ENCODE results near the gene ICAM5.
"Not testable (repeated sequence)": the region's sequence is repeated elsewhere in the genome, so short reads cannot be mapped to it uniquely, and the experiment has no call there.

The ICAM5 gene

DNA sequence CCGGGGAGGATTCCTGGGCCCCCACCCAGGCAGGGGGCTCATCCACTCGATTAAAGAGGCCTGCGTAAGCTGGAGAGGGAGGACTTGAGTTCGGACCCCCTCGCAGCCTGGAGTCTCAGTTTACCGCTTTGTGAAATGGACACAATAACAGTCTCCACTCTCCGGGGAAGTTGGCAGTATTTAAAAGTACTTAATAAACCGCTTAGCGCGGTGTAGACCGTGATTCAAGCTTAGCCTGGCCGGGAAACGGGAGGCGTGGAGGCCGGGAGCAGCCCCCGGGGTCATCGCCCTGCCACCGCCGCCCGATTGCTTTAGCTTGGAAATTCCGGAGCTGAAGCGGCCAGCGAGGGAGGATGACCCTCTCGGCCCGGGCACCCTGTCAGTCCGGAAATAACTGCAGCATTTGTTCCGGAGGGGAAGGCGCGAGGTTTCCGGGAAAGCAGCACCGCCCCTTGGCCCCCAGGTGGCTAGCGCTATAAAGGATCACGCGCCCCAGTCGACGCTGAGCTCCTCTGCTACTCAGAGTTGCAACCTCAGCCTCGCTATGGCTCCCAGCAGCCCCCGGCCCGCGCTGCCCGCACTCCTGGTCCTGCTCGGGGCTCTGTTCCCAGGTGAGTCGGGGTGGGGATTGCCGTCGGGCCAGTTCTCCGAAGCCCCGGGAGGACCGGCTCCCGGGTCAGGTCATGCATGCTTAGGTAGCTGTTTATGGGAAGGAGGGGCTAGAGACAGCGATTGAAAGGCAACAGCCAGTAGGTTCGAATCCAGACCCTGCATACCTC, 18.9 kb upstream of the ICAM5 start, which contains the start of gene ICAM1:
TSS of gene ICAM1 (plus strand) at position 505 of the 779 bp plus-strand sequence. CDS start at position 545, 40 bp downstream.
- peak; percentile 56 for DNase-seq (ENCODE audit: low read depth, low spot score)

DNA sequence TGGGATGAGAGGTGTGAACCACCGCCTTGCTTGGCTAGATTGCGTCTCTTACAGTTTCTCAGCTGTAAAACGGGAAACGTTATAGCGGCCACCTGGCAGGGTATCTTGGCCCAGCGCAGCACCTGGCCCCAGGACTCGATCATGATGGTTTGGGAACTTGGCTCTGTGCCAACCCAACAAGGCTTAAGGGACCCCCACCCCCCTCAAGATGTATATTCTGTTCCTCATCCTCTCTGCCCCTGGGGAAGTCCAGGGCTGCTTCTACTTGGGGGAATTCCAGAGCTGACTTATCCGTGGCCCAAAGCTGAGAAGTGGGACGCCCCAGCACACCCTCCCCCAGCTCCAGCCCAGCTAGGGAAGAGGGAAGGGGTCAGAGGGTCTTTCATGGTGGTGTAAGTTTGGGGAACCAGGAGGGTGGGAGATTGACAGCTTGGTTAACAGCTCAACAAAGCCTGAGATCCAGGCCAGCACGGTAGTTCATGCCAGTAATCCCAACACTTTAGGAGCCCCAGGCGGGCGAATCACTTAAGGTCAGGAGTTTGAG, 18.1 kb upstream of the ICAM5 start:
- DNase-seq (ENCODE audit: low read depth, low spot score), result no peak

DNA sequence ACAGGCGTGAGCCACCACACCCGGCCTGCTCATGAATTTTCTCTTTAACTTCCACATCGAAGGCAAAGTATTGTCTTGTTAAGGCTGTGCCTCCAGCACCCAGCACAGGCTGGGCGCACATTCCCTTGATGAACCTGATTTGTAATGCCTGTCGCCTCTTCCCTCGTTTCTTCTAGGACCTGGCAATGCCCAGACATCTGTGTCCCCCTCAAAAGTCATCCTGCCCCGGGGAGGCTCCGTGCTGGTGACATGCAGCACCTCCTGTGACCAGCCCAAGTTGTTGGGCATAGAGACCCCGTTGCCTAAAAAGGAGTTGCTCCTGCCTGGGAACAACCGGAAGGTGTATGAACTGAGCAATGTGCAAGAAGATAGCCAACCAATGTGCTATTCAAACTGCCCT, 15.2 kb upstream of the ICAM5 start:
- DNase-seq (ENCODE audit: low read depth, low spot score), result no peak

DNA sequence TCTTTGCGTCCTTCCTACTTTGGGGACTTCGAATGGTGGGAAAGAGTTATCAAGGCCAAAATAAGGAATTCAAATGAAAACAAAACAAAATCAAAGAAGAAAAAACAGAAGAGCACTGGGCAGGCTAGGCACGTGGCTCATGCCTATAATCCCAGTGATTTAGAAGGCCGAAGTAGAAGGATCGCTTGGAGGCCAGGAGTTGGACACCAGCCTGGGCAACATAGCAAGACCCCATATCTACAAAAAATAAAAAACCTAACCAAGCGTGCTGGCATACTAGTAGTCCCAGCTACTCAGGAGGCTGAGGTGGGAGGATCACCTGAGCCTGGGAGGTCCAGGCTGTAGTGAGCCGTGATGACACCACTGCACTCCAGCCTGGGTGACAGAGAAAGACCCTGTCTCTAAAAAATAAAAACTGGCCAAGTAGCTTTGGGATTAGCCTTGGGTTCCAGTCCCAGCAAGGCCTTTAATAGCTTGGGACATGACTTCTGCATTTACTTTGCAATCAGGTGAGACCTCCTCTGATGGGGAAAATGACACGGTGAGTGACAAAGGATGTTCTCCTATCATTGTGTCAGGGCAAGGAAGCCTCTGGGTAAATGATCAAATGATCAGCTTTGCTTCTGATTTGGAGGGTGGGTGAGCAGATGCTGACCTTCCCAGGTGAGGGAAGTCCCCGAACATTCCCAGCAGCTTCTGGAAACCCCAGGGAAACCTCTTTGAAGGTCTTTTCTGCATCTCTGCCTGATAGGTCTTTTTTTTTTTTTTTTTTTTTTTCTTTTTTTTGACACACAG, 11.8 kb upstream of the ICAM5 start:
- DNase-seq (ENCODE audit: low read depth, low spot score), result no peak

DNA sequence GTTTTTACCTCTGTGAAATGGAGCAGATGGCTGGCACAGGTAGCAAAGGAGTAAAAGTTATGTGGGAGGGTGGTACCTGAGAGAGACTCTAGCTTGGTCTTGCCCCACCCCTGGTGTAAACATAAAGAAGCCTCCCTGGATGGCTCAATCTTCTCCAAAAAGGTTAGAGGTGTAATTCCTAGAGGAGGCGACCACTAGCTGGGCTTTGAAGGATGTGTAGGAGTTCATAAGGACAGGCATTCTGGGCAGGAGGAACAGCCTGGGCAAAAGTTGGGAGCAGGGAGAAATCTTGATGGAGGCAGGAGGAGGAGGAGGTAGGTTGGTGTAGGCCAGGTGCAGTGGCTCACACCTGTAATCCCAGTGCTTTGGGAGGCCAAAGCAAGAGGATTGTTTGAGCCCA, 10.8 kb upstream of the ICAM5 start:
- no peak for DNase-seq (ENCODE audit: low read depth, low spot score)

DNA sequence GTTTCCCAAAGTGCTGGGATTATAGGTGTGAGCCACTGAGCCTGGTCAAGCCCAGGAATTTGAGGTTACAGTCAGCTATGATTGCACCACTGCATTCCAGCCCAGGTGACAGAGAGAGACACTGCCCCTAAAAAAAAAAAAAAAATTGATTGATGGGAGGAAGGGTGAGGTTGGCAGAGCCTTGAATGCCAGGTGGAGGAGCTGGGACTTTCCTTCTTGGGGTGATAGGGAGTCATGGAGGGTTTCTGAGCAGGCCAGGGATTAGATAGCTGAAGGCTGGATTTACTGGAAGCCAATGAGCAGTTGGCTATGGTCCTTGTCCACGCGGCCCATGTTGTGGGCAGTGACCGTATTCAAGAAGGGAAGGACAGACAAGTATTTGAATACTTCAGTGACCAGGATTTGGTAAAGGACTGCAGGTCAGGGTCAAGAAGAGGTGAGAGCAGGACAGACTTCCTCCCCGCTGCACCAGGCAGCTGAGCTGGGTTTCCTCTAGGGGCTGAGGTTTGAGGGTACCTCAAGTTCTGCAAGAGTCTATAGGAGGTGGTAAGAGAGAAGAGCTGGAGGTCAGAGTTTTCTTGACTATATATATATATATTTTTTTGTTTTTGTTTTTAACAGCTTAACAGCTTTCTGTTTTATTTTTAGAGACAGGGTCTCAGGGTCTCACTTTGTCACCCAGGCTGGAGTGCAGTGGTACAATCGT, 9.9 kb upstream of the ICAM5 start:
- DNase-seq (ENCODE audit: low read depth, low spot score), result no peak

DNA sequence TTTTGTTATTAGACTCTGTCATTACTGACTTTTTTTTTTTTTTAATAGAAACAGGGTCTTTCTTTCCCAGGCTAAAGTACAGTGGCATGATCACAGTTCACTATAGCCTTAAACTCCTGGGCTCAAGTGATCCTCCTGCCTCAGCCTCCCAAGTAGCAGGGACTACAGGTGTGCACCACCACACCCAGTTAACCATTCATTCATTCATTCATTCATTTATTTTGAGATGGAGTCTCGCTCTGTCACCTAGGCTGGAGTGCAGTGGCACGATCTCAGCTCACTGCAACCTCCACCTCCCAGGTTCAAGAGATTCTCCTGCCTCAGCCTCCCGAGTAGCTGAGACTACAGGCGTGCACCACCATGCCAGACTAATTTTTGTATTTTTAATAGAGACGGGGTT, 7.7 kb upstream of the ICAM5 start:
- DNase-seq (ENCODE audit: low read depth, low spot score), result not testable (repeated sequence)

DNA sequence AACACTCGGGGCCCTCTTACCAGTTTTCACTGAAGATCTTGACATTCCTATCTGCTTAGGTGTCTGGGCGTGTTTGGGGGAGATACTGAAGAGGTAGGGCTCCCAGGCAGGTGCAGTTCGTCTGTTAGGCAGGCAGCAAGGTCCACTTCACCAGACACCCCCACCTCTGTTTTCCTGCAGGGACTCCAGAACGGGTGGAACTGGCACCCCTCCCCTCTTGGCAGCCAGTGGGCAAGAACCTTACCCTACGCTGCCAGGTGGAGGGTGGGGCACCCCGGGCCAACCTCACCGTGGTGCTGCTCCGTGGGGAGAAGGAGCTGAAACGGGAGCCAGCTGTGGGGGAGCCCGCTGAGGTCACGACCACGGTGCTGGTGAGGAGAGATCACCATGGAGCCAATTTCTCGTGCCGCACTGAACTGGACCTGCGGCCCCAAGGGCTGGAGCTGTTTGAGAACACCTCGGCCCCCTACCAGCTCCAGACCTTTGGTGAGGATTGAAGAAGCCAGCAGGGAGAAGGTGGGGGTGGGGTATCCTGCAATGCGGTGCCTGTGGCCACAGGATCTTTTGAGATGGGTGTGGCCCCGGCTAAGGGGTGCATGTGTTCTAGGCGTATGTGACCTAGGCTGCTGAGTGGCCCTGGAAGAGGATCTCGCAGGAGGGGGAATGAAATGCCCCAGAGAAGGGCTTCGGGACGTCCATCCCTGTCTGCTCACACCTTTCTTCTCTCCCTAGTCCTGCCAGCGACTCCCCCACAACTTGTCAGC, 6.3 kb upstream of the ICAM5 start:
- DNase-seq (ENCODE audit: low read depth, low spot score), result no peak

DNA sequence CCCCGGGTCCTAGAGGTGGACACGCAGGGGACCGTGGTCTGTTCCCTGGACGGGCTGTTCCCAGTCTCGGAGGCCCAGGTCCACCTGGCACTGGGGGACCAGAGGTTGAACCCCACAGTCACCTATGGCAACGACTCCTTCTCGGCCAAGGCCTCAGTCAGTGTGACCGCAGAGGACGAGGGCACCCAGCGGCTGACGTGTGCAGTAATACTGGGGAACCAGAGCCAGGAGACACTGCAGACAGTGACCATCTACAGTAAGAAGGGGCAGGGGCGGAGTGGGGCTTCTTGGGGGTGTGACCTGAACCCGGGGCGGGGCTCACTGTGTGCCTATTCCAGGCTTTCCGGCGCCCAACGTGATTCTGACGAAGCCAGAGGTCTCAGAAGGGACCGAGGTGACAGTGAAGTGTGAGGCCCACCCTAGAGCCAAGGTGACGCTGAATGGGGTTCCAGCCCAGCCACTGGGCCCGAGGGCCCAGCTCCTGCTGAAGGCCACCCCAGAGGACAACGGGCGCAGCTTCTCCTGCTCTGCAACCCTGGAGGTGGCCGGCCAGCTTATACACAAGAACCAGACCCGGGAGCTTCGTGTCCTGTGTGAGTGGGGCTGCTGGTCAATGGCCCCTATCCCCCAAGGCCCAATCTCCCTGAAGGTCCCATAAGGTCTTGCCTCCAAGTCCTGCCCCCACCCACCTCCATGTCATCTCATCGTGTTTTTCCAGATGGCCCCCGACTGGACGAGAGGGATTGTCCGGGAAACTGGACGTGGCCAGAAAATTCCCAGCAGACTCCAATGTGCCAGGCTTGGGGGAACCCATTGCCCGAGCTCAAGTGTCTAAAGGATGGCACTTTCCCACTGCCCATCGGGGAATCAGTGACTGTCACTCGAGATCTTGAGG, 5.4 kb upstream of the ICAM5 start:
- no peak for DNase-seq (ENCODE audit: low read depth, low spot score)

DNA sequence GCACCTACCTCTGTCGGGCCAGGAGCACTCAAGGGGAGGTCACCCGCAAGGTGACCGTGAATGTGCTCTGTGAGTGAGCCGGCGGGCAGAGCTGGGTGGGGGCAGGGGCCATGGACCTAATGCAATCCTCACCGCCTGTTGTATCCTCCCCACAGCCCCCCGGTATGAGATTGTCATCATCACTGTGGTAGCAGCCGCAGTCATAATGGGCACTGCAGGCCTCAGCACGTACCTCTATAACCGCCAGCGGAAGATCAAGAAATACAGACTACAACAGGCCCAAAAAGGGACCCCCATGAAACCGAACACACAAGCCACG, 4.8 kb upstream of the ICAM5 start:
- no peak for DNase-seq (ENCODE audit: low read depth, low spot score)

DNA sequence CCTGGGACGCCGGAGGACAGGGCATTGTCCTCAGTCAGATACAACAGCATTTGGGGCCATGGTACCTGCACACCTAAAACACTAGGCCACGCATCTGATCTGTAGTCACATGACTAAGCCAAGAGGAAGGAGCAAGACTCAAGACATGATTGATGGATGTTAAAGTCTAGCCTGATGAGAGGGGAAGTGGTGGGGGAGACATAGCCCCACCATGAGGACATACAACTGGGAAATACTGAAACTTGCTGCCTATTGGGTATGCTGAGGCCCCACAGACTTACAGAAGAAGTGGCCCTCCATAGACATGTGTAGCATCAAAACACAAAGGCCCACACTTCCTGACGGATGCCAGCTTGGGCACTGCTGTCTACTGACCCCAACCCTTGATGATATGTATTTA, 4.4 kb upstream of the ICAM5 start:
- no peak for DNase-seq (ENCODE audit: low read depth, low spot score)

DNA sequence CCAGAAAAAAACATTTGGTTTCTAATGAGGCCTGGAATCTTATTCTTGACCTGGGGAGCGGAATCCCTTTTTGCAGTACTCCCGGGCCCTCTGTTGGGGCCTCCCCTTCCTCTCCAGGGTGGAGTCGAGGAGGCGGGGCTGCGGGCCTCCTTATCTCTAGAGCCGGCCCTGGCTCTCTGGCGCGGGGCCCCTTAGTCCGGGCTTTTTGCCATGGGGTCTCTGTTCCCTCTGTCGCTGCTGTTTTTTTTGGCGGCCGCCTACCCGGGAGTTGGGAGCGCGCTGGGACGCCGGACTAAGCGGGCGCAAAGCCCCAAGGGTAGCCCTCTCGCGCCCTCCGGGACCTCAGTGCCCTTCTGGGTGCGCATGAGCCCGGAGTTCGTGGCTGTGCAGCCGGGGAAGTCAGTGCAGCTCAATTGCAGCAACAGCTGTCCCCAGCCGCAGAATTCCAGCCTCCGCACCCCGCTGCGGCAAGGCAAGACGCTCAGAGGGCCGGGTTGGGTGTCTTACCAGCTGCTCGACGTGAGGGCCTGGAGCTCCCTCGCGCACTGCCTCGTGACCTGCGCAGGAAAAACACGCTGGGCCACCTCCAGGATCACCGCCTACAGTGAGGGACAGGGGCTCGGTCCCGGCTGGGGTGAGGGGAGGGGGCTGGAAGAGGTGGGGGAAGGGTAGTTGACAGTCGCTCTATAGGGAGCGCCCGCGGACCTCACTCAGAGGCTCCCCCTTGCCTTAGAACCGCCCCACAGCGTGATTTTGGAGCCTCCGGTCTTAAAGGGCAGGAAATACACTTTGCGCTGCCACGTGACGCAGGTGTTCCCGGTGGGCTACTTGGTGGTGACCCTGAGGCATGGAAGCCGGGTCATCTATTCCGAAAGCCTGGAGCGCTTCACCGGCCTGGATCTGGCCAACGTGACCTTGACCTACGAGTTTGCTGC, 2.7 kb upstream of the ICAM5 start, which contains the start of gene ICAM4:
TSS of gene ICAM4 (plus strand) at position 153 of the 935 bp plus-strand sequence. CDS start at position 211, 58 bp downstream.
- no peak for DNase-seq (ENCODE audit: low read depth, low spot score)

DNA sequence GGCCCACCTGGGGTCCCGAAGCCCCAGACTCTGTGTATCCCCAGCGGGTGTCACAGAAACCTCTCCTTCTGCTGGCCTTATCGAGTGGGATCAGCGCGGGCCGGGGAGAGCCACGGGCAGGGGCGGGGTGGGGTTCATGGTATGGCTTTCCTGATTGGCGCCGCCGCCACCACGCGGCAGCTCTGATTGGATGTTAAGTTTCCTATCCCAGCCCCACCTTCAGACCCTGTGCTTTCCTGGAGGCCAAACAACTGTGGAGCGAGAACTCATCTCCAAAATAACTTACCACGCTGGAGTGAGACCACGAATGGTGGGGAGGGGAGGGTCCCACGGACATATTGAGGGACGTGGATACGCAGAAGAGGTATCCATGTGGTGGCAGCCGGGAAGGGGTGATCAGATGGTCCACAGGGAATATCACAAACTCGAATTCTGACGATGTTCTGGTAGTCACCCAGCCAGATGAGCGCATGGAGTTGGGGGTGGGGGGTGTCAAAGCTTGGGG, 1.0 kb upstream of the ICAM5 start:
- no peak for DNase-seq (ENCODE audit: low read depth, low spot score)

DNA sequence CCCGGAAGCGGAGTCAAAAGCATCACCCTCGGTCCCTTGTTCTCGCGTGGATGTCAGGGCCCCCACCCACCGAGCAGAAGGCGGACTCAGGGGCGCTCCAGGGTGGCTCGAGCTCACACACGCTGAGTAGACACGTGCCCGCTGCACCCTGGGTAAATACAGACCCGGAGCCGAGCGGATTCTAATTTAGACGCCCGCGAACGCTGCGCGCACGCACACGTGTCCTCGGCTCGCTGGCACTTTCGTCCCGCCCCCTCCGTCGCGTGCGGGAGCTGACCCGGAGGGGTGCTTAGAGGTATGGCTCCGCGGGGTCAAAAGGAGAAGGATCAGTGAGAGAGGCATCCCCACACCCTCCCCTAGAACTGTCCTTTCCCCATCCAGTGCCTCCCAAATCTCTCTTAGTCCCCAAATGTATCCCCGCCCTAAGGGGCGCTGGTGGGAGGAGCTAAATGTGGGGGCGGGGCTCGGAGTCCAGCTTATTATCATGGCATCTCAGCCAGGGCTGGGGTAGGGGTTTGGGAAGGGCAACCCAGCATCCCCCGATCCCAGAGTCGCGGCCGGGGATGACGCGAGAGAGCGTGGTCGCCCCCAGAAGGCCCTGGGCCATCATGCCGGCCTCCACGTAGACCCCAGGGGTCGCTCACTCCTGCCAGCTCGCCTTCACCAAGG, 451 bp upstream of the ICAM5 start:
- peak; percentile 27 for DNase-seq (ENCODE audit: low read depth, low spot score)

DNA sequence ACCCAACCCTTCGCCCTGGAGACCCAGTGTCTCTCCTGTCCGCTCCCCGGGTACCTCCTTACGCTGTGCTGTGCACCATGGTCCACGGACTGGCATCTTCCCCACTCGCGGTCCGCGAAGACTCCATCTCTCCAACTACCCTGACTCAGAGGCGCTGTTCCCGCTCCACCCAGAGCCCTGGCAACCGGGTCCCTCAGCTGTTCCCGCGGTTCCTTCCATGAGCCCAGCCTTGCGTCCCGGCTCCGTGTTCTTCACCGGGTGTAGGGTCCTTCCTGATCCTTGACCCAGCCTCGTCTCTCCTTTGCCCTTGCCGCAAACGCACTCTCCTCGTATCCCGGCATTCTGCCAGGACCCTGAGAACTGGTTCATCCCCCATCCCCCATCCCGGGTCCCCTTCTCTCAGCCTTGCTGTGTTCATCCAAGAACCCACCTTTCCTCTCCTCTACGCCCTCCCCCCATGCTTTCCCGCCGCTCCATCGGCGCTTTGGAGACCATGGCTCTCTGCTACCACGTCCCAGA, 664 bp downstream of the ICAM5 start:
- no peak for DNase-seq (ENCODE audit: low read depth, low spot score)

DNA sequence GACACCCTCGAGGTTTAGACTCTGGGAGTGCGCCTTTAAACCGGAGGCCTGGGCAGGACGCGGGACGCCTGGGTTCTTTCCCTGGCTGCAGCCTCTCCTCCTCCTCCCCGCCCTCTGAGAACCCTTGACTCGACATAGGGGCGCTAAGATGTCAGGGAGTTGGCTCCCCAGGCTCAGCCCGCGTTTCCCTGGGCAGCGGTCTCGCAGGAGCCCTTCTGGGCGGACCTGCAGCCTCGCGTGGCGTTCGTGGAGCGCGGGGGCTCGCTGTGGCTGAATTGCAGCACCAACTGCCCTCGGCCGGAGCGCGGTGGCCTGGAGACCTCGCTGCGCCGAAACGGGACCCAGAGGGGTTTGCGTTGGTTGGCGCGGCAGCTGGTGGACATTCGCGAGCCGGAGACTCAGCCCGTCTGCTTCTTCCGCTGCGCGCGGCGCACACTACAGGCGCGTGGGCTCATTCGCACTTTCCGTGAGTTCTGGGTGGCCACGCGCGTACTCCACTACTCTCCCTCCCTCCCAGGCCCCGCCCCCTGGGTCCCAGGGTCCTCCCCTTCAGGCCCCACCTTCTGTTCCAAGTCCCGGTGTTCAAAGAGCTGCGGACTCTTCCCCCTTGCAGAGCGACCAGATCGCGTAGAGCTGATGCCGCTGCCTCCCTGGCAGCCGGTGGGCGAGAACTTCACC, 1.3 kb downstream of the ICAM5 start:
- DNase-seq (ENCODE audit: low read depth, low spot score), result no peak

DNA sequence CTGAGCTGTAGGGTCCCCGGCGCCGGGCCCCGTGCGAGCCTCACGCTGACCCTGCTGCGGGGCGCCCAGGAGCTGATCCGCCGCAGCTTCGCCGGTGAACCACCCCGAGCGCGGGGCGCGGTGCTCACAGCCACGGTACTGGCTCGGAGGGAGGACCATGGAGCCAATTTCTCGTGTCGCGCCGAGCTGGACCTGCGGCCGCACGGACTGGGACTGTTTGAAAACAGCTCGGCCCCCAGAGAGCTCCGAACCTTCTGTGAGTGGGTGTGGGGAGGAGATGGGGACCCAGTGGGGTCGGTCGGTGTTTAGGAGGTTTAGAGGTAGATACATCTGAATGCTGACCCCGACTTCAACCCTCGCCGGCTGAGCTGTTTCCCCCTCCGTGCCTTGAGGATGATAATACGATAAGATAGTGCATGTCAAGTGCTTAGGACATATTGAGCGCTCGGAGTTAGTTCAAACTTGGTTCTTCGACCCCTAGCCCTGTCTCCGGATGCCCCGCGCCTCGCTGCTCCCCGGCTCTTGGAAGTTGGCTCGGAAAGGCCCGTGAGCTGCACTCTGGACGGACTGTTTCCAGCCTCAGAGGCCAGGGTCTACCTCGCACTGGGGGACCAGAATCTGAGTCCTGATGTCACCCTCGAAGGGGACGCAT, 1.9 kb downstream of the ICAM5 start:
- DNase-seq (ENCODE audit: low read depth, low spot score), result no peak

Measured in activated CD4-positive, CD25-positive, alpha-beta regulatory T cell treated with anti-CD3 and anti-CD28 coated beads, Interleukin-2, amount 50 U/mL, for 16 hours (primary cell).